ENCODE measurements around the gene SHC1. TPM values are rescaled to one million over a fixed set of nuclear protein-coding genes. Genes with fewer than 3 reads are reported as not detected.

SHC1 gene
- total RNA-seq, 2 donors from 2014 or later: 85.0 to 97.2 TPM

GRCh38 chr1:155001675-155002463 lies 31.3 kb upstream of the SHC1 start:
- intact Hi-C loops (cut with DNase I): loop anchor here (2.0 kb wide), 1 partner anchor 27 kb away; the partner anchor contains the start of gene CKS1B
- 1% methylated on average over 23 of the region's 38 CpGs for WGBS
- peak; percentile 100 for DNase-seq (ENCODE audit: low spot score)
- TF ChIP-seq CTCF (IDR thresholded peaks at IDR 0.05) (peak in 3 of 4 experiments; percentile 43 to 60 (median 48)), POLR2AphosphoS5 (IDR thresholded peaks at IDR 0.05) (peak; percentile 91), POLR2A (IDR thresholded peaks at IDR 0.05) (peak; percentile 75)
- no peaks in the 10 kb centered on the region for H3K9me3 ChIP-seq
- H3K36me3 ChIP-seq: no peaks in the 10 kb centered on the region
- peak overlapping the region; percentile 68 to 97 for H3K4me3 ChIP-seq
- peaks cover 23% of the 10 kb centered on the region for H3K4me1 ChIP-seq (replicated peaks)
- H3K27me3 ChIP-seq (replicated peaks; ENCODE audit: insufficient read depth): no peaks in the 10 kb centered on the region
- peak overlapping the region; percentile 100 for H3K27ac ChIP-seq

DNA sequence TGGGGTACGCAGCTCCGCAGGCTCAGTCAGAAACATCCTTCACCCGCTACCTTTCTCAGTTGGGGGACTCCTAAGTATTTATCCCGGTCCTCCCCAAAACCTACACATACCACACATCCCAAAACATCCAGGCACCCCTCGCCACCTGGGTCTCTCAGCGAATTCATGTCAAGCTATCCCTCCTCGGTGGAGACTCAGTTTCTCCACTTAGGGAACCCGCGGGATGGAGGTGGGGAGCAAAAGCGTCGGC lies 30.8 kb upstream of the SHC1 start:
- Histone ChIP-seq H3K4me3 (peak overlapping the region; percentile 68 to 97), H3K36me3 (no peaks in the 10 kb centered on the region), H3K9me3 (no peaks in the 10 kb centered on the region), H3K27me3 (replicated peaks; ENCODE audit: insufficient read depth) (no peaks in the 10 kb centered on the region), H3K27ac (peak overlapping the region; percentile 100), H3K4me1 (replicated peaks) (peaks cover 18% of the 10 kb centered on the region)
- DNase-seq (ENCODE audit: low spot score): no peak
- no peak for TF ChIP-seq POLR2A (IDR thresholded peaks at IDR 0.05)
- no peak for TF ChIP-seq CTCF (IDR thresholded peaks at IDR 0.05)
- TF ChIP-seq POLR2AphosphoS5 (IDR thresholded peaks at IDR 0.05): no peak
- intact Hi-C loops (cut with DNase I): loop anchor here (2.0 kb wide), 1 partner anchor 27 kb away; the partner anchor contains the start of gene CKS1B
- WGBS: 0% methylated on average over 11 of the region's 11 CpGs

- peak; percentile 97 for DNase-seq (ENCODE audit: low spot score)
- peak; percentile 94 for TF ChIP-seq POLR2AphosphoS5 (IDR thresholded peaks at IDR 0.05)
- TF ChIP-seq POLR2A (IDR thresholded peaks at IDR 0.05): peak; percentile 86
- TF ChIP-seq CTCF (IDR thresholded peaks at IDR 0.05): peak in 1 of 4 experiments; percentile 42
- H3K9me3 ChIP-seq: no peaks in the 10 kb centered on the region
- H3K27ac ChIP-seq: peak overlapping the region; percentile 100
- WGBS: under 1% methylated on average over 37 of the region's 43 CpGs
- no peaks in the 10 kb centered on the region for H3K36me3 ChIP-seq
- H3K4me1 ChIP-seq (replicated peaks): peaks cover 13% of the 10 kb centered on the region
- intact Hi-C loops (cut with DNase I): loop anchor here (2.0 kb wide), 1 partner anchor 26 kb away; the partner anchor contains the start of gene CKS1B
- H3K4me3 ChIP-seq: peak overlapping the region; percentile 68 to 97
- no peaks in the 10 kb centered on the region for H3K27me3 ChIP-seq (replicated peaks; ENCODE audit: insufficient read depth)
These were observed 30.3 kb upstream of the SHC1 start for GRCh38 chr1:155000726-155001424.

- WGBS: 0% methylated on average over 10 of the region's 13 CpGs
- Histone ChIP-seq H3K4me1 (replicated peaks) (peaks cover 11% of the 10 kb centered on the region), H3K4me3 (peak overlapping the region; percentile 68 to 97), H3K9me3 (no peaks in the 10 kb centered on the region), H3K27me3 (replicated peaks; ENCODE audit: insufficient read depth) (no peaks in the 10 kb centered on the region), H3K27ac (peak overlapping the region; percentile 100), H3K36me3 (no peaks in the 10 kb centered on the region)
- TF ChIP-seq POLR2A (IDR thresholded peaks at IDR 0.05) (no peak), CTCF (IDR thresholded peaks at IDR 0.05) (no peak), POLR2AphosphoS5 (IDR thresholded peaks at IDR 0.05) (no peak)
- DNase-seq (ENCODE audit: low spot score): peak; percentile 57
- intact Hi-C loops (cut with DNase I): loop anchor here (2.0 kb wide), 1 partner anchor 26 kb away; the partner anchor contains the start of gene CKS1B
These were observed 29.8 kb upstream of the SHC1 start for GRCh38 chr1:155000411-155000725.

Measured in prostate gland (tissue), 2 donors.